IPS-18a (cell line): ENCODE data around the gene PRSS8.
"Not testable (repeated sequence)": the region's sequence is repeated elsewhere in the genome, so short reads cannot be mapped to it uniquely, and the experiment has no call there.

Source experiments
- H3K27ac ChIP-seq: one replicate; pipeline ENCODE4 v1.5.1; 2013; ENCODE audit warnings: low read length
- H3K27me3 ChIP-seq: one replicate; pipeline ENCODE4 v1.6.1; 2013; ENCODE audit warnings: mild to moderate bottlenecking, low read length; ENCODE audit not compliant: control insufficient read depth, insufficient read depth
- H3K36me3 ChIP-seq: one replicate; pipeline ENCODE4 v1.6.1; 2013; ENCODE audit warnings: low read depth, low read length; ENCODE audit not compliant: control insufficient read depth
- H3K4me1 ChIP-seq: one replicate; pipeline ENCODE4 v1.6.1; 2013; ENCODE audit warnings: low read depth, low read length; ENCODE audit not compliant: control insufficient read depth
- H3K4me3 ChIP-seq: one replicate; pipeline ENCODE4 v1.5.1; 2013; ENCODE audit warnings: low read length
- H3K9ac ChIP-seq: one replicate; pipeline ENCODE4 v1.6.1; 2013; ENCODE audit warnings: mild to moderate bottlenecking, low read length, moderate library complexity
- H3K9me3 ChIP-seq: one replicate; pipeline ENCODE4 v1.6.1; 2013; ENCODE audit warnings: low read depth, low read length; ENCODE audit not compliant: control insufficient read depth

PRSS8 gene

GRCh38 chr16:31135535-31136286, at the start of gene PRSS8:
PRSS8 (minus strand) TSS chr16:31135727; CDS start chr16:31135498, 229 bp downstream.
- no peaks in the 10 kb centered on the region for H3K9me3 ChIP-seq
- H3K27ac ChIP-seq, result peak within 1 kb of the TSS; percentile 78
- H3K4me3 ChIP-seq, result peak within 1 kb of the TSS; percentile 74
- peaks cover 33% of the 10 kb centered on the region for H3K4me1 ChIP-seq
- H3K27me3 ChIP-seq, result no peaks in the 10 kb centered on the region
- peaks cover 10% of the 10 kb centered on the region for H3K36me3 ChIP-seq
- peak within 1 kb of the TSS; percentile 82 for H3K9ac ChIP-seq

GRCh38 chr16:31184888-31185287, 49.4 kb upstream of the PRSS8 start:
- H3K4me1 ChIP-seq, result no peaks in the 10 kb centered on the region
- H3K9ac ChIP-seq, result no peak overlapping the region

GRCh38 chr16:31183432-31184428, 48.2 kb upstream of the PRSS8 start:
- Histone ChIP-seq H3K9me3 (no peaks in the 10 kb centered on the region), H3K4me1 (peaks cover 5% of the 10 kb centered on the region), H3K36me3 (peaks cover 68% of the 10 kb centered on the region), H3K4me3 (peak overlapping the region; percentile 90), H3K27ac (no peak overlapping the region), H3K9ac (no peak overlapping the region), H3K27me3 (no peaks in the 10 kb centered on the region)

More at GRCh38 chr16:31184888-31185287, 49.4 kb upstream of the PRSS8 start:
- Histone ChIP-seq H3K9me3 (no peaks in the 10 kb centered on the region), H3K4me3 (no peak overlapping the region), H3K36me3 (peaks cover 79% of the 10 kb centered on the region), H3K27ac (no peak overlapping the region), H3K27me3 (no peaks in the 10 kb centered on the region)

- Histone ChIP-seq H3K27me3 (no peaks in the 10 kb centered on the region), H3K9me3 (no peaks in the 10 kb centered on the region), H3K4me1 (peaks cover 5% of the 10 kb centered on the region), H3K36me3 (peaks cover 54% of the 10 kb centered on the region), H3K9ac (peak overlapping the region; percentile 99), H3K4me3 (peak overlapping the region; percentile 90), H3K27ac (no peak overlapping the region)
Observed at GRCh38 chr16:31182391-31182790, 46.9 kb upstream of the PRSS8 start.

GRCh38 chr16:31181102-31181830, 45.7 kb upstream of the PRSS8 start:
- H3K4me3 ChIP-seq, result peak overlapping the region; percentile 90
- no peaks in the 10 kb centered on the region for H3K9me3 ChIP-seq
- H3K4me1 ChIP-seq, result peaks cover 5% of the 10 kb centered on the region
- H3K36me3 ChIP-seq, result peaks cover 43% of the 10 kb centered on the region
- H3K27me3 ChIP-seq, result no peaks in the 10 kb centered on the region
- H3K27ac ChIP-seq, result no peak overlapping the region
- peak overlapping the region; percentile 99 for H3K9ac ChIP-seq

- peaks cover 5% of the 10 kb centered on the region for H3K4me1 ChIP-seq
- H3K9ac ChIP-seq, result peak within 1 kb of the TSS; percentile 99
- peak within 1 kb of the TSS; percentile 99 for H3K27ac ChIP-seq
- no peaks in the 10 kb centered on the region for H3K9me3 ChIP-seq
- H3K27me3 ChIP-seq, result no peaks in the 10 kb centered on the region
- H3K4me3 ChIP-seq, result peak within 1 kb of the TSS; percentile 90
- peaks cover 29% of the 10 kb centered on the region for H3K36me3 ChIP-seq
Observed at GRCh38 chr16:31179747-31180459, 44.4 kb upstream of the PRSS8 start, which contains the start of gene FUS. FUS (plus strand) TSS chr16:31180139; CDS start chr16:31180215, 76 bp downstream.

GRCh38 chr16:31179219-31179746, 43.8 kb upstream of the PRSS8 start:
- Histone ChIP-seq H3K9me3 (no peaks in the 10 kb centered on the region), H3K4me1 (peaks cover 5% of the 10 kb centered on the region), H3K27ac (no peak overlapping the region), H3K36me3 (peaks cover 23% of the 10 kb centered on the region), H3K4me3 (peak overlapping the region; percentile 90), H3K27me3 (no peaks in the 10 kb centered on the region), H3K9ac (peak overlapping the region; percentile 99)

- H3K9me3 ChIP-seq, result no peaks in the 10 kb centered on the region
- no peak overlapping the region for H3K9ac ChIP-seq
- no peak overlapping the region for H3K27ac ChIP-seq
- no peak overlapping the region for H3K4me3 ChIP-seq
- no peaks in the 10 kb centered on the region for H3K27me3 ChIP-seq
- peaks cover 2% of the 10 kb centered on the region for H3K36me3 ChIP-seq
- peaks cover 5% of the 10 kb centered on the region for H3K4me1 ChIP-seq
Observed at GRCh38 chr16:31177136-31177535, 41.6 kb upstream of the PRSS8 start.

- not testable (repeated sequence) for H3K4me3 ChIP-seq, H3K36me3 ChIP-seq, H3K9me3 ChIP-seq, H3K27me3 ChIP-seq, H3K4me1 ChIP-seq, H3K27ac ChIP-seq, H3K9ac ChIP-seq
Observed at GRCh38 chr16:31170048-31170447, 34.5 kb upstream of the PRSS8 start.

GRCh38 chr16:31168848-31169247, 33.3 kb upstream of the PRSS8 start:
- no peaks in the 10 kb centered on the region for H3K36me3 ChIP-seq
- no peaks in the 10 kb centered on the region for H3K27me3 ChIP-seq
- H3K4me3 ChIP-seq, result no peak overlapping the region
- no peaks in the 10 kb centered on the region for H3K4me1 ChIP-seq
- H3K9me3 ChIP-seq, result no peaks in the 10 kb centered on the region
- H3K9ac ChIP-seq, result no peak overlapping the region
- H3K27ac ChIP-seq, result no peak overlapping the region
